Panc1 (cell line): ENCODE data around the gene PML. TPM values are rescaled to one million over a fixed set of nuclear protein-coding genes. Genes with fewer than 3 reads are reported as not detected.

ENCODE experiments used
- ATAC-seq: fragments of 200-7000 bp; cut with Tn5 transposase; 2 replicates; pipeline ENCODE4 v1.9.1; 2020; ENCODE audit warnings: mild to moderate bottlenecking, moderate library complexity
- BruUV-seq: library from RNA; stranded (reverse); fragments of 400-500 nt; replicated peaks from 2 replicates; lab custom pipeline; 2021; lab: Mats Ljungman, UMichigan
- CTCF ChIA-PET: fragments of 300-600 bp; sonication (Branson Sonifier 250); formaldehyde crosslinking; loops from one replicate; lab custom pipeline; 2022; ENCODE audit warnings: antibody characterized with exemption; lab: Charles Lee
- POLR2A ChIA-PET: fragments of 300-600 bp; sonication (Branson Sonifier 250); formaldehyde crosslinking; loops from one replicate; lab custom pipeline; 2022; ENCODE audit warnings: antibody characterized with exemption; lab: Charles Lee
- DNase-seq: peaks from one replicate; pipeline ENCODE4 v3.0.0-alpha.2; 2010; ENCODE audit warnings: low read depth, low spot score
- H3K27ac ChIP-seq: 2 replicates; pipeline ENCODE4 v1.5.1; 2011; ENCODE audit warnings: mild to moderate bottlenecking, low read length, inconsistent platforms
- H3K27me3 ChIP-seq: fragments of 200-500 bp; sonication (Bioruptor generic); 2 replicates; pipeline ENCODE4 v1.6.0; 2014; ENCODE audit warnings: low read length, inconsistent platforms; ENCODE audit not compliant: control insufficient read depth, insufficient read depth
- H3K36me3 ChIP-seq: fragments of 200-500 bp; sonication (Bioruptor generic); 2 replicates; pipeline ENCODE4 v1.5.1; 2014; ENCODE audit warnings: inconsistent platforms, mild to moderate bottlenecking, low read length, moderate library complexity; ENCODE audit not compliant: control insufficient read depth, insufficient read depth
- H3K4me1 ChIP-seq: 2 replicates; pipeline ENCODE4 v1.5.1; 2011; ENCODE audit warnings: inconsistent platforms, mild to moderate bottlenecking, low read length, moderate library complexity; ENCODE audit not compliant: control insufficient read depth, insufficient read depth
- H3K4me3 ChIP-seq, 2 experiments: 2 replicates each; pipeline ENCODE4 v1.5.1; 2011 to 2012; ENCODE audit warnings: low read depth in 2 of 2, low read length in 2 of 2, mild to moderate bottlenecking in 2 of 2, inconsistent platforms in 1 of 2, moderate library complexity in 1 of 2
- H3K9me3 ChIP-seq: fragments of 200-500 bp; sonication (Bioruptor generic); 2 replicates; pipeline ENCODE4 v1.5.1; 2014; ENCODE audit warnings: low read depth, mild to moderate bottlenecking, inconsistent platforms, low read length, moderate library complexity; ENCODE audit not compliant: control insufficient read depth, insufficient read depth
- CTCF ChIP-seq: fragments of 450-650 bp; IDR thresholded peaks from 2 replicates; pipeline ENCODE4 v1.5.1; 2017; ENCODE audit warnings: mild to moderate bottlenecking
- POLR2AphosphoS5 ChIP-seq: IDR thresholded peaks from 2 replicates; pipeline ENCODE4 v1.6.1; 2012; ENCODE audit warnings: mild to moderate bottlenecking, low read depth, low read length, moderate library complexity
- SIN3A ChIP-seq: IDR thresholded peaks from 2 replicates; pipeline ENCODE4 v1.6.1; 2012; ENCODE audit warnings: low read depth, mild to moderate bottlenecking, low read length, moderate library complexity, borderline replicate concordance; ENCODE audit not compliant: insufficient read depth
- TCF7L2 ChIP-seq: IDR thresholded peaks from 2 replicates; pipeline ENCODE4 v1.6.1; 2011; ENCODE audit warnings: mild to moderate bottlenecking, low read depth, low read length, inconsistent platforms
- in situ Hi-C: cut with HindIII; loops from 2 replicates; pipeline ENCODE4 v1.10.0; 2016; ENCODE audit warnings: low sequenced_read_pairs, low pct_unique_long_range_greater_than_20kb
- intact Hi-C: fragments of 100-400 bp; cut with micrococcal nuclease; formaldehyde crosslinking; loops from one replicate; pipeline ENCODE4 v1.10.0; 2022; ENCODE audit not compliant: unreplicated experiment
- total RNA-seq: library from RNA; stranded (reverse); gene quantifications from one replicate; pipeline ENCODE4 v1.2.1, GENCODE V29; 2021; ENCODE audit not compliant: unreplicated experiment
- TF ChIP-seq, protein P1 (sequence below), 2 experiments: IDR thresholded peaks; 2 replicates each; pipeline ENCODE4 v1.6.1; 2011 to 2012; ENCODE audit warnings: low read depth in 2 of 2, control low read depth in 1 of 2, low read length in 1 of 2, mild to moderate bottlenecking in 1 of 2, moderate library complexity in 1 of 2; ENCODE audit not compliant: insufficient read depth in 1 of 2

Gene PML
- total RNA-seq, 1 experiment from 2014 or later = 52.2 TPM

DNA sequence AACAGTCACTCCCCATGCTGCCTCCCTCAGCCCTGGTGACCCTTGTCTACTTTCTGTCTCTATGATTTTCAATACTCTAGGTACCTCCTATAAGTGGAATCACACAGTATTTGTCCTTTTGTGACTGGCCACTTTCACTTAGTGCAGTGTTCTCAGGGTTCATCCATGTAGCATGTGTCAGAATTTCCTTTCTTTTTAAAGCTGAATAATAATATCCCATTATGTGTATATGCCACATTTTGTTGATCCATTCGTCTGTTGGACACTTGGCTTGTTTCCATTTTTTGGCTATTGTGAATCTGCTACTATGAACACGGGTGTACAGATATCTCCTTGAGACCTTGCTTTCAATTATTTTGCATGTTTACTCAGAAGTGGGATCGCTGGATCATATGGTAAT, 34.1 kb downstream of the PML start:
- TSS peak; percentile 4 for BruUV-seq
- DNase-seq (no peak), ATAC-seq (no peak)
- no peaks in the 10 kb centered on the region for H3K27me3 ChIP-seq
- intact Hi-C loops = no loop called here
- no peaks in the 10 kb centered on the region for H3K4me1 ChIP-seq
- H3K4me3 ChIP-seq = no peak overlapping the region
- TF ChIP-seq, protein P1, sequence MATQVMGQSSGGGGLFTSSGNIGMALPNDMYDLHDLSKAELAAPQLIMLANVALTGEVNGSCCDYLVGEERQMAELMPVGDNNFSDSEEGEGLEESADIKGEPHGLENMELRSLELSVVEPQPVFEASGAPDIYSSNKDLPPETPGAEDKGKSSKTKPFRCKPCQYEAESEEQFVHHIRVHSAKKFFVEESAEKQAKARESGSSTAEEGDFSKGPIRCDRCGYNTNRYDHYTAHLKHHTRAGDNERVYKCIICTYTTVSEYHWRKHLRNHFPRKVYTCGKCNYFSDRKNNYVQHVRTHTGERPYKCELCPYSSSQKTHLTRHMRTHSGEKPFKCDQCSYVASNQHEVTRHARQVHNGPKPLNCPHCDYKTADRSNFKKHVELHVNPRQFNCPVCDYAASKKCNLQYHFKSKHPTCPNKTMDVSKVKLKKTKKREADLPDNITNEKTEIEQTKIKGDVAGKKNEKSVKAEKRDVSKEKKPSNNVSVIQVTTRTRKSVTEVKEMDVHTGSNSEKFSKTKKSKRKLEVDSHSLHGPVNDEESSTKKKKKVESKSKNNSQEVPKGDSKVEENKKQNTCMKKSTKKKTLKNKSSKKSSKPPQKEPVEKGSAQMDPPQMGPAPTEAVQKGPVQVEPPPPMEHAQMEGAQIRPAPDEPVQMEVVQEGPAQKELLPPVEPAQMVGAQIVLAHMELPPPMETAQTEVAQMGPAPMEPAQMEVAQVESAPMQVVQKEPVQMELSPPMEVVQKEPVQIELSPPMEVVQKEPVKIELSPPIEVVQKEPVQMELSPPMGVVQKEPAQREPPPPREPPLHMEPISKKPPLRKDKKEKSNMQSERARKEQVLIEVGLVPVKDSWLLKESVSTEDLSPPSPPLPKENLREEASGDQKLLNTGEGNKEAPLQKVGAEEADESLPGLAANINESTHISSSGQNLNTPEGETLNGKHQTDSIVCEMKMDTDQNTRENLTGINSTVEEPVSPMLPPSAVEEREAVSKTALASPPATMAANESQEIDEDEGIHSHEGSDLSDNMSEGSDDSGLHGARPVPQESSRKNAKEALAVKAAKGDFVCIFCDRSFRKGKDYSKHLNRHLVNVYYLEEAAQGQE (IDR thresholded peaks at IDR 0.05; ENCODE audit: insufficient read depth in 1 of 2, low read depth in 2 of 2, low read length in 1 of 2) = no peak
- TF ChIP-seq CTCF (no peak), SIN3A (no peak), POLR2AphosphoS5 (no peak), TCF7L2 (no peak)
- ChIA-PET POLR2A (no interaction called here), CTCF (interaction anchor here (0.7 kb wide), 1 partner anchor 8 kb away, joined by 3 read pairs; no protein-coding TSS in a partner anchor)
- H3K36me3 ChIP-seq = peaks cover 2% of the 10 kb centered on the region; the same call in 1 of the 2 replicates
- H3K9me3 ChIP-seq = no peaks in the 10 kb centered on the region
- H3K27ac ChIP-seq = no peak overlapping the region
- in situ Hi-C loops = no loop called here

DNA sequence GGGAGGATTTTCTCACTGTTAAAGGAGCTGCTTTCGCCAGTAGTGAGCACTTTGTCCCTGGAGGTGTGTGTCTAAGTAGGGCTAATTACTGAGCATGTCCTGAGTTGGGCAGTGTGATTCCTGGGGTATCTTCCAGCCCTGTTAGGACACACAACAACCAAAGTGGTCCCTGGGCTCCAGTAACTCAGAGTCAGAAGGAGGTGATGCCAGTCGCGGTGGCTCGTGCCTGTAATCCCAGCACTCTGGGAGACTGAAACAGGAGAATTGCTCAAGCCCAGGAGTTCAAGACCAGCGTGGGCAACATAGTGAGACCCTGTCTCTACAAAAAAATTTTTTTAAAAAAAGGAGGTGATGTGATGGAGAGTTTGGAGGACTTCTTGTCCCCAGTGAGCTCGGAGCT, 37.5 kb downstream of the PML start:
- no TSS peak for BruUV-seq

More for the DNA sequence above, 37.5 kb downstream of the PML start:
- intact Hi-C loops (no loop called here), in situ Hi-C loops (no loop called here)
- ATAC-seq (no peak), DNase-seq (no peak)
- Histone ChIP-seq H3K36me3 (no peaks in the 10 kb centered on the region; the same call in 1 of the 2 replicates), H3K27me3 (no peaks in the 10 kb centered on the region), H3K4me1 (no peaks in the 10 kb centered on the region), H3K4me3 (no peak overlapping the region), H3K27ac (no peak overlapping the region), H3K9me3 (no peaks in the 10 kb centered on the region)
- no peak for TF ChIP-seq CTCF
- TF ChIP-seq SIN3A = no peak
- ChIA-PET CTCF (interaction anchor here (0.6 kb wide), 1 partner anchor 17 kb away, joined by 3 read pairs; no protein-coding TSS in a partner anchor), POLR2A (no interaction called here)
